IPS-18c (cell line): ENCODE results near the gene LNX2.

Source experiments
- H3K4me3 ChIP-seq: 2 replicates; pipeline ENCODE4 v1.7.0; 2013; ENCODE audit warnings: low read depth, mild to moderate bottlenecking, low read length, moderate library complexity; ENCODE audit not compliant: insufficient read depth
- H3K9me3 ChIP-seq: one replicate; pipeline ENCODE4 v1.6.1; 2013; ENCODE audit warnings: mild to moderate bottlenecking, low read length, moderate library complexity; ENCODE audit not compliant: control insufficient read depth, insufficient read depth

LNX2 gene

DNA sequence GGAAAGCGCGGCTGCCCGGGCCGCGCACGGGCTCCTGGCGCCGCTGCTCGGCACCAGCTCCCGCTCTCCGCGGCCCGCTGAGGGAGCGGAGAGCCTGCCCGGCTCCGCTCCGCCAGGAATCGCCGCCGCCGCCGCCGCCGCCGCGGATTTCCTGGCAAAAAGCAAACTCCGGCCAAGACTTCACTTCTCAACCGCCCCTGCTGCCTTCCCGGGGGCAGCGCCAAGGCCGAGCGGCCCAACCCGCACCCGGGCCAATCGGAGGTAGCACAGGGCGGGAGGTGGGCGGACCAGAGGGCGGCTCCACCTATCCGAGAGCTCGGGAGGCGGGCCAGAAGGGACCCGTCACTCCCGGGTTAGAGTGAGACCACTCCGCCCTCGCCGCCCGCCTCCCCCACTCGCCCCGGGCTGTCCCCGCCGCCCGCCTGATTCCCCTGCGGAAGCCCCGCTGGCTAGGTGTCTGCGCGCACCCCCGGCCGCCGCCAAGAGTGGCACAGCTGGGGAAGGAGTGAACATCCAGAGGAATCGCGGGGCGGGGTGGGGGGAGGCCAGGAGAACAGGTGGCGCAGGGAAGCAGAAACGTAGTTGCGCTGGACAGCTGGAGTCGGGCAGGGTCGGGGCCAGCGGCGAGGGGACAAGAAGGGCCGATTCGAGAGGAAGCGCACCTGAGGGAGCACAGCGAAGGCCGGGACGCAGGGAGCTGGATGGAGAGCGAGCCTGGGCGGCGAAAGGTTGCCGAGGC lies at the start of gene LNX2:
LNX2 (minus strand) TSS at position 153 of the 739 bp plus-strand sequence. CDS start 38,826 bp downstream, outside the sequence.
- Histone ChIP-seq H3K9me3 (no peaks in the 10 kb centered on the region), H3K4me3 (peak within 1 kb of the TSS; percentile 99)

DNA sequence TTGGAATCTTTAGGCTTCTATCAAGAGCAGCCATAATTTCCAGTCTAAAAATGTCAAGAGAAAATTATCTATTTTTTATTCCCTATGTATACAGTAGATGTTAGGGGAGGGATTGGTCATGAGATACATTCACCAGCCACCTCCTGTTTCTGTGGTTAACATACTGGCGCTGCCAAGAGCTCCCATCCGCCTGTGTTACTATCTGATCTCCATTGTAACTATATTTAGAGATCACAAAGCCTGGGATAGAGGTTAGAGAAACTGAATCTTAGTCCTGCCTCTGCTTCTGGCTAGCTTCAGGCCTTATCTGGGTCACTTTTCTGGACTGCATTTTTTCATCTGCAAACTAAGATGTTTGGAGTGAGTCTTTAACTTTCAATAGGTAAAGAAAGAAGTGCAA lies 47.6 kb upstream of the LNX2 start:
- H3K4me3 ChIP-seq = no peak overlapping the region
- no peaks in the 10 kb centered on the region for H3K9me3 ChIP-seq

DNA sequence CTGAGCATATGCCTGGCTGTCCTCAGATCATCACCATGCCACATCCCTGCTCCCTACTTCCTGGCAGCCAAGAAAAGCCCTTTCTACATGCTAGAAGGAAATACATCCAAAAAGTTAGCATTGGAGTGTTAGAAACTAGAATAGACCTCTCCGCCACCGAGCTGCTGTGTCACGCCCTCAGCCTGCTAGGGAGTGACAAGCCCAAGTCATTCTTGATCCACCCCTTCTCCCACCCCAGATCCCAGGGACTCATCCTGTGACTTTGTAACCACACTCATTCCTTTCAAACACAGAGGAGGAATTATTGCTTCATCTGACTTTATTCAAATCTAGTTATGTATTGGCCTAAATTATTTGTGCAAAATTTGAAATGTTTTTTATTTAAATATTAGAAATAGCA lies 46.6 kb upstream of the LNX2 start:
- Histone ChIP-seq H3K9me3 (no peaks in the 10 kb centered on the region), H3K4me3 (no peak overlapping the region)

DNA sequence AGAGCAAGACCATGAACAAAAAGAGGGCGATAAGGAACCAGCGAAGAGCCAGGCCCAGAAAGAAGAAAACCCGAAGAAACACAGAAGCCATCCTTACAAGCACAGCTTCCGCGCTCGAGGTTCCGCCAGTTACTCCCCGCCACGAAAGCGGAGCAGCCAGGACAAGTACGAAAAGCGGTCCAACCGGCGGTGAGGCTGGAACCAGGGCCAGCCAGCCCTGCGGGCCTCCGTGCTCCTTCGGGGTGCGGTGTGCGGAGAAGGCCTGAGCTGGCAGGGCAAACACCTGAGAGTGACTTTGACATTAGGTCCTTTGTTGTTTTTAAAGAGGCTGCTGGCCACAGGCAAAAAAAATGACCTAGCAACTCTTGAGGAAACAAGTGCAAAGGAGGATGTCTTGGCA lies 45.4 kb upstream of the LNX2 start:
- Histone ChIP-seq H3K4me3 (no peak overlapping the region), H3K9me3 (no peaks in the 10 kb centered on the region)

DNA sequence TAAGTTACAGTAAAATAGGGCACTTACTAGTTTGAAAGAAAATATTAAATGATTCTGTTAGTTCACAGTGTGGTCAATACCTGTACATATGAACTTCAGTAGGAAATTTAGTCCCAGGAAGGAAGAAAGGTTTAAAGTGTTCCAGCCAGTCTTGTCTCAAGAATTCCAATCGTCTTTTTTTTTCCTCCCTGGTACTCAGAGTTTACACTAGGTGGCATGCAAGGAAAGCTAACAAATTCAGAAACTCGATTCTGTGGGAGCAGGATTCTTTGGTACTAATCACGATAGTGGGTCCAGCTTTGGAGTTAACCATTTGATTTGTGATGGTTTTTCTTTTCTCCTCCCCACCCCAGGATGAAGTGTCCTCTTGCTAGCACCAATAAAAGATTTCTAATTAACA lies 45.0 kb upstream of the LNX2 start:
- H3K4me3 ChIP-seq = no peak overlapping the region
- H3K9me3 ChIP-seq = no peaks in the 10 kb centered on the region

DNA sequence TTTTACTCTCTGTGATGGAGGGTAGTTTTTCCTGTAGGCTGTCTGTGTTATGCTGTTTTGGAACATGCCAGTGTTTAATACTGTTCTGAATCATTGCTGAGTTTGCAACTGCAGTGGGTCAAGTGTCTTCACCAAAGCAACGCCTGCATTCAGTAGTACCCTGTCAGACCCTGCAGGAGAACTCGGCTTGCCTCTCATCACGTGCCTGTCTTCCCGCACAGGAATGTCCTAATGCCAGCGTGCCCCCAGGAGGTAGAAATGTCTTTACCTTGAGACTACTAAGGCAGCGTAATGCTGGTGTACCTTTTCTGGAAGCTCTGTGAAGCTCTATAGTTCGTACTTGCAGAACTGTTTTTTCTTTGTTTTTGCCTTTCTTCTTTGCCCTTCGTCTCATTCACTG lies 43.6 kb upstream of the LNX2 start:
- Histone ChIP-seq H3K9me3 (no peaks in the 10 kb centered on the region), H3K4me3 (no peak overlapping the region)

DNA sequence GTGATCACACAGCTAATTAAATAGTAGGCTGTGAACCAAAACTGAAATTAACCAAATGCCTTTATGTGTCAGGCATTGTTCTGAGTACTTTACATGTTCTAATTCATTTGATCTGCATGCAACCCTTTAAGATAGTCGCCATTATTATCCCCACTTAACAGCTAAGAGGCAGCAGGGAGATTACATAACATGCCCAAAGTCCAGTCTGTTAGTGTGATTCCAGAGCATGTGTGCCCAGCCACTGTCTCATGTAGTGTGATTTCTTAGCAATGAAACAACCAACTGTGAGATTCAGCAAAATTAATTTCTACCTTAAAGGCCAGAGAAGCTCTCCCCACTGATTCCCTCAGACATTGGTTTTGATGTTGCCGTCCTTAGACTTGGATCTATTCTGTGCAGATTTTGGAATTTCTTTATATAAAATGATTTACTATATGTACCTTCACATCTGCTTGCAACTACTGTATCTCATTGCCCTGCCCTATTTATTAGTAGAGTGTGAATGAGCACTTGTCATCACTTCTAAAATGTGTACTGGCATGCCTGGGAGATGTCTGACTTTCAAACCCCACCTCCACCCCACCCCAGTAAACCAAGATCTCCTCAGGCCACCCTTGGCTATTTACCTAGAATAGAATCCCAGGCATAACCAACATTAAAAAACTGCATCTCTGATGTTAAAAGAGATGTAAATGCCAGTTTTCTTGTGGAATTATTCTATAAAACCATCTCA lies 42.6 kb upstream of the LNX2 start:
- no peak overlapping the region for H3K4me3 ChIP-seq
- no peaks in the 10 kb centered on the region for H3K9me3 ChIP-seq

DNA sequence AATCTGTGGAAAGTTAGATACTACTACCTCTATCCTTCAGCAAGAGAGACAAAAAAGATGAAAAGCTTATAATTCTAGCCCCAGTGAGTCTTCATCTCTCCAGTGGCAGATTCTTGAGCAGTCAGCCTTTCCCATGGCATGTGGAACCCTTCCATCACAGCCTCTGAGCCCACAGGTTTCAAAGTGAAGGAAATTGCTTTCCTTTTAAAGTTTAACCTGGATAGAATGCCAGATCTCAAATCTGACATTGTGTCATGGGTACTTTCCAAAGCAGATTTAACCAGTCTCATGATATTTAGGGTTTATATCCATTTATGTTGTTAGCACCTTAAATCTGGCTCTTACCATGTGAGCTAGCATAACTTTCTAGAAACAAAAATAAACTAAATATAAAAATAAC lies 40.7 kb upstream of the LNX2 start:
- no peak overlapping the region for H3K4me3 ChIP-seq

DNA sequence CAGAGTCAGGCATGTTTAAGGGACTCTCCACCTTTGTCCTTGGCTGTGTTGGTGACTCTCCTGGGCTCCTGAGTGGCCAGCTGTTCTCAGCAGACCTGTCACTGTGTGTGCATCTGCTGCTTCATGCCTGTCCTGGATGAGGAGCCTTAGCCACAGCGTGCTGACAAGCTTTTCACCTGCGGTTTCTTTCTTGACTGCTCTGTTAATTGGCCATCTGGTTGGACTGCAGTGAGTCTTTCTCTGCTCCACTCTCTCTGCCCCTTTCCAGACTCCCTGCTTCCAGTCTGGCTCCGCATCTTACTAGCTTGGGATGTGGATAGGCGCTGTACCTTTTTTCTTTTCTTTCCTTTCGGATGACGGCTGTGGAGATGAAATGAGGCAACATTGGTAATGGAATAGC lies 40.2 kb upstream of the LNX2 start:
- no peak overlapping the region for H3K4me3 ChIP-seq

More for the DNA sequence above, 40.7 kb upstream of the LNX2 start:
- no peaks in the 10 kb centered on the region for H3K9me3 ChIP-seq

DNA sequence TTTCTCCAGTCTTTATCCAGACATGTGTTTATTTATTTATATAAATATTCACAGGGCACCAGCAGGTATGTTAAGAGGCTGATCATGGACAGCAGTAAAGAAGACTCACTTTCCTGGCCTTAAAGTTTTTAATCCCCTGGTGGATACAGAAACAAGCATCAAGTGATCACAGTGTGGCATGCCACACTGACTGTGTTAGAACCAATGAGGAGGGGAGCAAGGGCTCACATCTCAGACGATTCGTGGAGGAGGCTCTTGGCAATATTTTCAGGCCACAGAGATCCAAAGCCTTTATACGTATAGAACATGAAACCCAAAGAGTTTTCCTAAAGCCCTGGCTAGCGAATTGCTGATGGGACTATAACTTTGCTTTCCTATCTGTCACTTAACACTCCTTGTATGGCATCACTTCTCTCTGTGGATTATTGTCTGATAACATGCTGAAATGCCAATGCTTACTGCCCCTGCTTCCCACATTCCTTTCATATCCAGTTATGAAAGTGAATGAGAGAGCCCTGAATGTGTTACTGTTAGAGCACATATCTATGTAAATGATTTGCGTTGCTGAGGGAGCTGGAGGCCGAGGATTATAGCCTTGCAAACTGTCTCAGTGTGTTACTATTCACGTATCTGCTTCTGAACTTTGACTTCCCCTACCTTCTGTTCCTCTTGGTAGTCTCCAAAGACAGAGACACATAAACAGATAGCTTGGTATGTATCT lies 39.0 kb upstream of the LNX2 start:
- H3K9me3 ChIP-seq = no peaks in the 10 kb centered on the region
- no peak overlapping the region for H3K4me3 ChIP-seq

More for the DNA sequence above, 40.2 kb upstream of the LNX2 start:
- no peaks in the 10 kb centered on the region for H3K9me3 ChIP-seq

DNA sequence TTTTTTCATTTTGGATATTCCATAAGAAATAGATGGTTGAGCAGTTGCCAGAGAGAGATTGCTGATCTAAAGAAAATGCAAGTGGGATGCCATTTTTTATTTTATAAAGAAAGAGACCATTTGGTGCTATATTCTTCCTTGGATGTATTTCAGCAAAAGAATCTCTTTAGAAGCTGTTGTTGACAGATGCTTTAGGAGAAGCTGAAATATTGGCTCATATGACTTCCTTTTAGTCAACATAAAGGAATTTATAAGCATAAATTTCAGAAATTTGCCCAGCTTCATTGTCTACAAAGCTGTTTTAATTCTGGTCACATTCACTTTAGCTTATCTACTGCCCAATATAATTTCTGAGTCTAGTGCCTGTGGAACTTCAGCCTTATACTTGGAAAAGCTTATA lies 38.2 kb upstream of the LNX2 start:
- Histone ChIP-seq H3K4me3 (no peak overlapping the region), H3K9me3 (no peaks in the 10 kb centered on the region)

DNA sequence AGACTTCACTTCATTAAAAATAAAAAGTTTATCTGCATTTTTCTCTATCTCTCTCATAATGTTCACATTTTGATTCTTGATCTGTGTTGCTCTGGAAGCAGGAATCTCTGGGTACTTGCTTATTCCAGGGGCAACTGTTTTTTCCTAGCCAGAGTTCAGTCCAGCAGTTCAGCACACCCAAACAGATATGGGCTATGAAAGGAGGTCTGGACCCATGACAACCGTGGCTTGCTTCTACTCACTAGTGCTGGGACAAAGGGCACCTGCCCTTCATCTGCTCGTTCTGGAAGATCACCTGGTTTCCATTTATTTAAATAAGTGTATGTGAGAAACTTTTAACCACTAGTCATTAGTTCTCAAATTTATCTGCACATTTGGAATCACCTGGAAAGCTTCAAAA lies 37.4 kb upstream of the LNX2 start:
- no peak overlapping the region for H3K4me3 ChIP-seq
- H3K9me3 ChIP-seq = no peaks in the 10 kb centered on the region

DNA sequence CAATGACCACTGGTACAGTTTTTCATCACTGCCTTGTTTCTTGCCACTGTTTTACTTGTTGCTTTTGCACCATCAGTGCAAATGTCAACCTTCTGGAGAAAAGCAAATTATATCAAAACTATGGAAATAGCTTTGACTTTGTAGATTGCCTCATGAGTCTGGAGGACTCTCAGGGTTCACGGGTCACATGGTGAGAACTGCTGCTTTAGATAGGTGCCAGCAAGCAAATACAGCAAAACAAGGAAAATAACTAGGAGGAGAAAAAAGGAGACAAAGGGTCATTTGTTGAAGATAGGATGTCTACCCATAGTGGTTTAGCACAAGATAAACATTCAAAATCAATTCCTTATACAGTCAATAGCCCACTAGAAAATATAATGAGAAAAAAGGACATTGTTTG lies 34.5 kb upstream of the LNX2 start:
- no peak overlapping the region for H3K4me3 ChIP-seq
- peaks cover 7% of the 10 kb centered on the region for H3K9me3 ChIP-seq

DNA sequence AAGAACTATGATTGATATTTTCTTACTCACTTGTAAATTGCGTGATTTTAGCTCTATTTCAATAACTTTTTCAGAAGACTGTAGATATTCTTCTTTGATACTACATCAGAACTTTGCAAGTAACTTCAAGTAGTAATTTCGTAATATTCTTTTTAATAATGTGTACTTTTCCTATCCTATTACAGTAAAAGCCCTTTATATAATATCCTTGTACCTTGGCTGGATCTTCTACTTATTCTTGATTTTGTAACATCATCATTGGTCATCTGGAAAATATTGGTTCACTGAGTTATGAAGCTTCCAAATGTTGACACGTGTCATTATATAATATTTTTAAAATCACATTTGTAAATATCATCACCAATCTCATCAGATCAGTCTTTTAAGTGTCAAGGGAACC lies 33.7 kb upstream of the LNX2 start:
- peaks cover 12% of the 10 kb centered on the region for H3K9me3 ChIP-seq

DNA sequence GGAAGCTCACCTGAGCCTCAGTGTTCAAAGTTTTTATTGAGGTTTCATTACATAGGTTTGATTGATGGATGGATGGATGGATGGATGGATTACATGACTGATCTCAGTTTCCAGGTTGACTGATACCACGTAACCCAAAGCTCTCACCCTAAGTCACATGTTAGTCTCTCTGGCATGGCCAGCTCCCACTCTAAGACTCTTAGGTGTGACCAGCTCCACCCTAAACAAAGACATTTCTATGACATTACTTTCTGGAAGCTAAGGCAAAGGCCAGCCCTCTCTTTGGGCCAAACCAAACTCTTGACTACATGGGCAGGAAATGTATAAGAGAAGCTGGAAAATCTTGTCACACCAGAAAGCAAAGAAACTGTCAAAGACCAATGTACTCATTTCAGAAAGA lies 30.0 kb upstream of the LNX2 start:
- H3K4me3 ChIP-seq = no peak overlapping the region
- H3K9me3 ChIP-seq = peaks cover 14% of the 10 kb centered on the region

More for the DNA sequence above, 33.7 kb upstream of the LNX2 start:
- no peak overlapping the region for H3K4me3 ChIP-seq

DNA sequence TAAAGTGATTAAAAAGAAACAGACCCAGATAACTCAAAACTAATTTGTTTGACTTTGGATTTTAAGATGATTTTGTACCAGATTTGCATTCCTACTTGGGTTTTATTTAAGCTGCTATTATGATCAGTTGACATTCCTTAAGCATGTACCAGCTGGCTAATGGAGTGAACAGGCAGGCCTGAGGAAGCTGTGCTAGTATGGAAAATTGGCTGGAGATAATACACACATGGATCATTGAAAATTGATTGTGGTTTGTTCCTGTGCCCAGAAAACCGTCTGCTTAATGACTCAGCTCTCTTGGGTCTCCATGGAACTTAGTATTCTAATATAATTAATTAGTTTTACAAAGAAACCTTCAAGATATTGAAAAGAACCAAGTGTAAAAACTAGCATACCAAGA lies 24.0 kb upstream of the LNX2 start:
- Histone ChIP-seq H3K4me3 (no peak overlapping the region), H3K9me3 (peaks cover 2% of the 10 kb centered on the region)

DNA sequence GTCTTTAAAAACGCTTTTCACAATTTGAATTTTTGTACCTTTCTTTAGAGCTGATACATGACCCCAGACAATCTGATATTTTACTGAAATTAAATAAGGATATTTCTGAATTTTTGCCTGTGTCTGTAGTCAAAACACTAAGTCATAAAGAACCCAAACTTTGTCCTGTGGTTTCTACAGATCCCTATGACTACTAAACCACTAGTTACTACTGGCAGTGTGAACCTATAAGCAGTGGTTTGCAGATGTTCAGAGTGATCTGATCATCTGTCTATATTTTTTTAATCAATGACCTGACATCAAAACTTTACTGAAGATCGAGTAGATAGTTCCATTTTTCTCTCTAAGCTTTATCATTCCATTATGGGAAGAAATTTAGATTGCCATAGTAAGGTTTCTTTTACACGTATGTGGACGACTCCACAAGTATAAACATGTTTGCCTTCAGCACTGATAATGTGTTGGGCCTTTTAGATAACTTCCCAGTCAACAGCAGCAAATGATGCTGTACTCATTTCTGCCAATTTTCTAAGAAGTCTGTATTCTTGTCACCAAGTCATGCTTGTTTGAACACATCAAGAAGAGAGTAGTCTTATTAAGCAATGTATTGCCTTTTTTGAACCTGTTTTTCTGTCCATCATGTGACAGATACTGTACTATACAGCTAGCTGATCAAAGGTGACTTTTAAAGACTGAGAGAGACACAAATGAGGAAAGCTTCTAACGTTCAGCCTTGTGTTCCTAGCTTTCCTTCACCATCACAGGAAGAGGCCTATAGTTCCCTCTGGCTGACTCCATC lies 23.2 kb upstream of the LNX2 start:
- Histone ChIP-seq H3K9me3 (peaks cover 2% of the 10 kb centered on the region), H3K4me3 (no peak overlapping the region)
